ENCODE measurements around the gene SKIC2. TPM values are rescaled to one million over a fixed set of nuclear protein-coding genes. Genes with fewer than 3 reads are reported as not detected.

Gene SKIC2
- total RNA-seq, 2 experiments from 2014 or later, result 73.2 to 73.4 TPM

DNA sequence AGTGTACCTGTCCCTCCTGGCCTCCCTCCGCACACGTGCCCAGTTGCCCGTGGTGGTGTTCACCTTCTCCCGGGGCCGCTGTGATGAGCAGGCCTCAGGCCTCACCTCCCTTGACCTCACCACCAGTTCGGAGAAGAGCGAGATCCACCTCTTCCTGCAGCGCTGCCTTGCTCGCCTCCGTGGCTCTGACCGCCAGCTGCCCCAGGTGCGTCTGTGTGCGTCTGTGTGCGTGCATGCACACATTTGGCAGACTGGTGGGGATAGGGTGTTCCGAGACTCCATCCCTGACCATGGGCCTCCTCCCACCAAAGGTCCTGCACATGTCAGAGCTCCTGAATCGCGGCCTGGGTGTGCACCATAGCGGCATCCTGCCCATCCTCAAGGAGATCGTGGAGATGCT, 4.9 kb downstream of the SKIC2 start:
- ChIA-PET CTCF (interaction anchor here (1.8 kb wide), 1 partner anchor 11 kb away, joined by 7 read pairs; no protein-coding TSS in a partner anchor), POLR2A (interaction anchor here (0.6 to 1.0 kb wide), 2 partner anchors 8 to 229 kb away, joined by 3 read pairs; partner anchors contain the start of gene DXO)
- peaks cover 20% of the 10 kb centered on the region for H3K4me1 Mint-ChIP-seq (ENCODE audit: low read depth)
- no peak overlapping the region for H3K27ac Mint-ChIP-seq
- H3K9me3 Mint-ChIP-seq (ENCODE audit: insufficient read depth), result no peaks in the 10 kb centered on the region
- ATAC-seq (no peak), DNase-seq (no peak)
- H3K36me3 Mint-ChIP-seq (ENCODE audit: low read depth), result peaks cover 70% of the 10 kb centered on the region
- no peaks in the 10 kb centered on the region for H3K27me3 Mint-ChIP-seq (ENCODE audit: low read depth)
- no peak overlapping the region for H3K4me3 Mint-ChIP-seq

DNA sequence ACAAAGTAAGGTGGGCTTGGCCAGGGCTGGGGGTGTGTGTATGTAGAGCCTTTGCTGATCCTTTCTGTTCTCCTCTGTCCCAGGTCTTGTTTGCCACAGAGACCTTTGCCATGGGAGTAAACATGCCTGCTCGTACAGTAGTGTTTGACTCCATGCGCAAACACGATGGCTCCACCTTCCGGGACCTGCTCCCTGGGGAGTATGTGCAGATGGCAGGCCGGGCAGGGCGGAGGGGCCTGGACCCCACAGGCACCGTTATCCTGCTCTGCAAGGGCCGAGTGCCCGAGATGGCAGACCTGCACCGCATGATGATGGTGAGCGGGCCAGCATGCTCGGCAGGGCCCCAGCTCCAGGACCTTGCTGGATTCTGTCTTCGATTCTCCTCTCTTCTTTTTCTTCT, 6.7 kb downstream of the SKIC2 start:
- no peak overlapping the region for H3K27ac Mint-ChIP-seq

DNA sequence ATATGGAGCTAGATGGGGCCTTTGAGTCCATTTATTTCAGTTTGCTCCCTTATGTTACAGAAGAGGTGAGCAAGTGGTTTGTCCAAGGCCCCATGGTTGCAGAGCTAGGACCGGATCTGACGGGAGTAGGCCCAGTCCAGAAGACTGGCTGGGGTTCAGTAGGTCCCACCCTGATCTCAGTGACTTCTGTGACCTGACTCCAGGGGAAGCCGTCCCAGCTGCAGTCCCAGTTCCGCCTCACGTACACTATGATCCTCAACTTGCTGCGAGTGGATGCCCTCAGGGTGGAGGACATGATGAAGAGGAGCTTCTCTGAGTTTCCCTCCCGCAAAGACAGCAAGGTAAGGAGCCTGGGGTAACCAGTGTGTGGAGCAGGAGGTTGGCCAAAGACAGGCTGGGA, 7.5 kb downstream of the SKIC2 start:
- ChIA-PET CTCF (no interaction called here), POLR2A (no interaction called here)
- Mint-ChIP-seq H3K36me3 (ENCODE audit: low read depth) (peaks cover 62% of the 10 kb centered on the region), H3K27me3 (ENCODE audit: low read depth) (no peaks in the 10 kb centered on the region), H3K4me3 (no peak overlapping the region), H3K27ac (no peak overlapping the region), H3K9me3 (ENCODE audit: insufficient read depth) (no peaks in the 10 kb centered on the region), H3K4me1 (ENCODE audit: low read depth) (peaks cover 15% of the 10 kb centered on the region)
- ATAC-seq (no peak), DNase-seq (no peak)

More for the DNA sequence above, 6.7 kb downstream of the SKIC2 start:
- no peak for ATAC-seq
- DNase-seq, result no peak
- Mint-ChIP-seq H3K4me3 (no peak overlapping the region), H3K27me3 (ENCODE audit: low read depth) (no peaks in the 10 kb centered on the region), H3K9me3 (ENCODE audit: insufficient read depth) (no peaks in the 10 kb centered on the region), H3K4me1 (ENCODE audit: low read depth) (peaks cover 13% of the 10 kb centered on the region), H3K36me3 (ENCODE audit: low read depth) (peaks cover 70% of the 10 kb centered on the region)
- ChIA-PET CTCF (no interaction called here), POLR2A (no interaction called here)

DNA sequence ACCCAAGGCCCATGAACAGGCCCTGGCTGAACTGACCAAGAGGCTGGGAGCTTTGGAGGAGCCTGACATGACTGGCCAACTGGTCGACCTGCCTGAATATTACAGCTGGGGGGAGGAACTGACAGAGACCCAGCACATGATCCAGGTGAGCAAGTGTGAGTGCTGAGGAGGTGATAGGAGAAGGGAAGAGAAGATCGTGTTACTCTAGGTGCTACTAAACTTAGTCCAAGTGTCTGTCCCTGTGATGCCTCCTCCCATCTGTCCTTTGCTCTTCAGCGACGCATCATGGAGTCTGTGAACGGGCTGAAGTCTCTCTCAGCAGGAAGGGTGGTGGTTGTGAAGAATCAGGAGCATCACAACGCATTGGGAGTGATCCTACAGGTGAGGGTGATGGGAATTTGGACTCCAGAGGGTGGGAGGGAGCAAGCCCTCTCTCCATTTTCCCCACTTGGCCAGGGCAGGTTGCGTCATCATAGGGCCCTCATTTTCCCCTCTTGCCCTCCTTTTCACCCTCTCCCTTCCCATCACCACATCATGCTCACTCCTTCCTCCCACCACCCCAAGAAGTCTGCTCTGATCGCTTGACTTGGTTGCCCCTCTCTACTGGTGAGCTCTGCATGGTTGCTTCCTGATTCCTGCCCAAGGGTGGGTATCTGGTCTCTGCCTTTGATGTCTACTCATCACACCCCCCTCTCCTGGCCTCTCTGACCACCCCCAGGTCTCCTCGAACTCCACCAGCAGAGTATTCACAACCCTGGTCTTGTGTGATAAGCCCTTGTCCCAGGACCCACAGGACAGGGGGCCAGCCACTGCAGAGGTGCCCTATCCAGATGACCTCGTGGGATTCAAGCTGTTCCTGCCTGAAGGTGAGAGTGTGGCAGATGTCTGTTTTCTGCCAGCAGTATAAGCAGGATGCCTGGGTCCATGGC, 8.3 kb downstream of the SKIC2 start:
- no peak for DNase-seq
- peak overlapping the region; percentile 13 for H3K27ac Mint-ChIP-seq
- H3K36me3 Mint-ChIP-seq (ENCODE audit: low read depth), result peaks cover 57% of the 10 kb centered on the region
- no peaks in the 10 kb centered on the region for H3K9me3 Mint-ChIP-seq (ENCODE audit: insufficient read depth)
- POLR2A ChIA-PET, result no interaction called here
- no peaks in the 10 kb centered on the region for H3K27me3 Mint-ChIP-seq (ENCODE audit: low read depth)
- CTCF ChIA-PET, result no interaction called here
- no peak for ATAC-seq
- H3K4me1 Mint-ChIP-seq (ENCODE audit: low read depth), result peaks cover 19% of the 10 kb centered on the region
- H3K4me3 Mint-ChIP-seq, result no peak overlapping the region

DNA sequence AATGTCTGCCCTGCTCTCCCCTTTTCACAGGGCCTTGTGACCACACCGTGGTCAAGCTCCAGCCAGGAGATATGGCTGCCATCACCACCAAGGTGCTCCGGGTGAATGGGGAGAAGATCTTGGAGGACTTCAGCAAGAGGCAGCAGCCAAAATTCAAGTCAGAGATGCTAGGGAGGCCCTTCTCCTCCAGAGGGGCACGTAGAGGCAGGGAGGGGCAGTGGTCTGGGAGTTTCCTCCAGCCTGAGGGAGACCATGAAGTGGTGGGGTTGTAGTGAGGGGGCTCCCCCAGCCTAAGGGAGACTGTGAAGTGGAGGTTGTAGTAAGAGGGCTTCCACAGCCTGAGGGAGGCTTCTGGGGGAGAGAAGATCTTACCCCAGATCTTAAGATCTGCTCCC, 8.9 kb downstream of the SKIC2 start:
- H3K27ac Mint-ChIP-seq, result no peak overlapping the region

DNA sequence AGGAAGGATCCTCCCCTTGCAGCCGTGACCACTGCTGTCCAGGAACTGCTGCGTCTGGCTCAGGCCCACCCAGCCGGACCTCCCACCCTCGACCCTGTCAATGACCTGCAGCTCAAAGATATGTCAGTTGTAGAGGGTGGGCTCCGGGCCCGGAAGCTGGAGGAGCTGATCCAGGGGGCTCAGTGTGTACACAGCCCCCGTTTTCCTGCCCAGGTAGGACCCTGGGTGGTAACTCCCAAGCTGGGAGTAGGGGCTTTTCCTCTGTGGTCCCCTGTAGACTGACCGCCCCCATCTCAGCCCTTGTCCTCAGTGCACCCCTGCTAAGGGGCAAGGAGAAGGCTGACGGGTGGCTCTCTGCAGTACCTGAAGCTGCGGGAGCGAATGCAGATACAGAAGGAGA, 9.4 kb downstream of the SKIC2 start:
- Mint-ChIP-seq H3K27me3 (ENCODE audit: low read depth) (no peaks in the 10 kb centered on the region), H3K4me1 (ENCODE audit: low read depth) (peaks cover 29% of the 10 kb centered on the region), H3K9me3 (ENCODE audit: insufficient read depth) (no peaks in the 10 kb centered on the region), H3K27ac (no peak overlapping the region), H3K36me3 (ENCODE audit: low read depth) (peaks cover 47% of the 10 kb centered on the region), H3K4me3 (no peak overlapping the region)
- DNase-seq (no peak), ATAC-seq (no peak)
- ChIA-PET CTCF (no interaction called here), POLR2A (interaction anchor here (6.0 kb wide), 1 partner anchor 10 kb away, joined by 68 read pairs; the partner anchor contains the start of genes NELFE and SKIC2)

More for the DNA sequence above, 8.9 kb downstream of the SKIC2 start:
- Mint-ChIP-seq H3K9me3 (ENCODE audit: insufficient read depth) (no peaks in the 10 kb centered on the region), H3K27me3 (ENCODE audit: low read depth) (no peaks in the 10 kb centered on the region), H3K36me3 (ENCODE audit: low read depth) (peaks cover 51% of the 10 kb centered on the region), H3K4me3 (no peak overlapping the region), H3K4me1 (ENCODE audit: low read depth) (peaks cover 25% of the 10 kb centered on the region)
- no peak for ATAC-seq
- DNase-seq, result no peak
- POLR2A ChIA-PET, result no interaction called here
- CTCF ChIA-PET, result no interaction called here

DNA sequence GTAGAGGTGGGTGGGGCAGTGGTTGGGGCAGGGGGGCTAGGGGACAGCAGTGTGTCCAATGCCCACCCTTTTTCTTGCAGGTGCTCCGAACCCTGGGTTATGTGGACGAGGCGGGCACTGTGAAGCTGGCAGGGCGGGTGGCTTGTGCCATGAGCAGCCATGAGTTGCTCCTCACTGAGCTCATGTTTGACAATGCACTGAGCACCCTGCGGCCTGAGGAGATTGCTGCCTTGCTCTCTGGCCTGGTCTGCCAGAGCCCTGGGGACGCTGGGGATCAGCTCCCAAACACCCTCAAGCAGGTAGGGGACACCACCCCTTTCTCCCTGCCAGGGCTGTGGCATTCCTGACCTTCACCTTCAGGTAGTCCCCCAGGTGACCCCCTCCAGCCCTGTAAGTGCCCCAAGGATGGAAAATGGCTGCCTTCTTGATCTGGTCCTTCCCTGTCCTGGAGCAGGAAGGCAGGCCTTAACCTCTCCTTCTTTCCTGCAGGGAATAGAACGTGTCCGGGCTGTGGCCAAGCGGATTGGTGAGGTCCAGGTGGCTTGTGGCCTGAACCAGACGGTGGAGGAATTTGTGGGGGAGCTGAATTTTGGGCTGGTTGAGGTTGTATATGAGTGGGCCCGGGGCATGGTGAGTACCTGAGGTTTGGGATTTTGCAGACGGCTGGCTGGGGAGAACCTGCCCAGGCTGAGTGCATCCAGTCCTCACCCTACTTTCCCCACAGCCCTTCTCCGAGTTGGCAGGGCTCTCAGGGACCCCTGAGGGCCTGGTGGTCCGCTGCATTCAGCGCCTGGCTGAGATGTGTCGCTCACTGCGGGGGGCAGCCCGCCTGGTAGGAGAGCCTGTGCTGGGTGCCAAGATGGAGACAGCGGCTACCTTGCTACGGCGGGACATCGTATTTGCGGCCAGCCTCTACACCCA, 10.1 kb downstream of the SKIC2 start:
- POLR2A ChIA-PET, result interaction anchor here (6.0 kb wide), 1 partner anchor 10 kb away, joined by 68 read pairs; the partner anchor contains the start of genes NELFE and SKIC2
- CTCF ChIA-PET, result no interaction called here
- H3K27ac Mint-ChIP-seq, result peak overlapping the region; percentile 100

DNA sequence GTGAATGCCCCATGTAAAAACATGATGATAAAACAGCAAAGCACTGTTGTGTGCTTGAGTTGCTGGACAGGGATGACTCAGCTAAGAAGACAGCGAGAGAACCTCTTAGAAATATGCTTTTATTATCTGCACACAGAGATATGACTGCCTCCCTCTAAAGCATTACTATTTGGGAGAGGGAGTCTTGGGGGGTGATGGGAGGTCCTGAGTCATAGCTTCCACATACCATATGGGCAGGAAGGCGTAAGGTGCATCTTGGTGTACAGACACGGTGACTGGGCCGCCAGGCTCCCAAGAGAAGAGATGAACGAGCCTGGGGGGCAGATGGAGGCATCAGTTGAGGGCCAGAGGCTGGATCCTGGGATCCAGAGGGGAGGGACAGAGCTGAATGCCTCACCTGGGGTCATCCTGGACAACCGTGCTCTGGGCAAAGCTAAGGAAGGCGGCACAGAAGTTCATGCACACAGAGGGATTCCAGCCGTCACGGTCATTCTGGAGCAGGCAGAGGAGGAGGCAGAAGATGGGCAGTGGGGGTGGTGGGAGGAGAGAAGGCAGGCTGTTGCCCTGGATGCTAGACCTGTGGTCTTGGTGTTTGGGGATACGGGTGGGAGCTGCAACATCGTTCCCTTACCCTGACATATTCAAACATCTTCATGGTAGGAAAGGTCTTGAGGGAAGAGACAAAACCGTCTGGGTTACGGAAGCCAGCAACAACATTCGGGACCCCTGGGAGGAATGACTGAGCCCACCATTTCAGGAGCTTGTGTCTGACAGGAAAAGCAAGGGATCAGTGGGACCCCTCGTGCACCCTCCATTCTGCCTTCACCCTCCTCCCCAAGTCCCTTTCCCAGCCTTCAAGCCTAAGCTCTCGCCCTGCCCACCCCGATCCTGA, 11.0 kb downstream of the SKIC2 start:
- Mint-ChIP-seq H3K4me3 (peak overlapping the region; percentile 95), H3K27me3 (ENCODE audit: low read depth) (no peaks in the 10 kb centered on the region), H3K27ac (peak overlapping the region; percentile 100), H3K36me3 (ENCODE audit: low read depth) (peaks cover 40% of the 10 kb centered on the region), H3K9me3 (ENCODE audit: insufficient read depth) (no peaks in the 10 kb centered on the region), H3K4me1 (ENCODE audit: low read depth) (peaks cover 37% of the 10 kb centered on the region)
- ChIA-PET CTCF (interaction anchor here (2.6 kb wide), 1 partner anchor 11 kb away, joined by 14 read pairs; the partner anchor contains the start of genes NELFE and SKIC2), POLR2A (interaction anchor here (0.8 to 6.0 kb wide), 5 partner anchors 8 to 158 kb away, joined by 3 to 68 read pairs (median 4); partner anchors contain the start of genes ATF6B, NELFE and SKIC2)
- DNase-seq (no peak), ATAC-seq (no peak)

More for the DNA sequence above, 10.1 kb downstream of the SKIC2 start:
- ATAC-seq, result no peak
- Mint-ChIP-seq H3K36me3 (ENCODE audit: low read depth) (peaks cover 45% of the 10 kb centered on the region), H3K27me3 (ENCODE audit: low read depth) (no peaks in the 10 kb centered on the region), H3K4me3 (no peak overlapping the region), H3K9me3 (ENCODE audit: insufficient read depth) (no peaks in the 10 kb centered on the region), H3K4me1 (ENCODE audit: low read depth) (peaks cover 35% of the 10 kb centered on the region)
- no peak for DNase-seq

DNA sequence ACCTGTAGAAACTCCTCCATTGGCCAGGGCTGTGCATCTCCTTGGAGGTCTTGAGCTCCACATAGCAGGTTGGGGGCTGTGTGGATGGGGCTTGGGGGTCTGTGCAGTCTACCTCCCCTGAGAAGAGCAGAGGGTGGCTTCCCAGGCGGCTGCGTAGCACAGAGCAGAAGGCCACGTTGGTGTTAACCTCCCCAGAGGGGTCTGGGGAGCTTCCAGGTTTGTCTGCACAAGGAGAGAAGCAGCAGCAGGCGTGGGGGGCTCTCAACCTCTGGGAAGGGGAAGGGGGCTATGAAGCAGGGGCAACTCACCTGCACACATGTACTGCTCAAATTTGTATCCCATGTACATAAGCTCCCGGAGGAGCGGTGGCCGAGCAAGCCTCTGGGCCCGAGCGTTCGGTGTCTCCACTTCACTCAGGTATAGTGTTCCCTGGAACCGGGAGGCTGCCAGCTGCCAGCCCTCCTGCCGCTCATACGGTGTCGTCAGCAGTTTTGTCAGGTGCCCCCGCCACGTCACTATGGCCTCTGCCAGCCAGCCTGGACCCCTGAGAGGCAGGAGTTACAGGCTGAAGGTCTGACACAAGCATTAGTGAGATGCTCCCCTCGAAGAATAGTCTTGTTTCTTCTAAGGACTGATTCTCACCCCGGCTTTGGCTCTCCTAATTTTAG, 11.8 kb downstream of the SKIC2 start:
- peaks cover 37% of the 10 kb centered on the region for H3K4me1 Mint-ChIP-seq (ENCODE audit: low read depth)
- peak overlapping the region; percentile 100 for H3K27ac Mint-ChIP-seq
- H3K9me3 Mint-ChIP-seq (ENCODE audit: insufficient read depth), result no peaks in the 10 kb centered on the region
- DNase-seq (no peak), ATAC-seq (no peak)
- H3K36me3 Mint-ChIP-seq (ENCODE audit: low read depth), result peaks cover 39% of the 10 kb centered on the region
- H3K27me3 Mint-ChIP-seq (ENCODE audit: low read depth), result no peaks in the 10 kb centered on the region
- POLR2A ChIA-PET, result interaction anchor here (0.8 to 6.0 kb wide), 8 partner anchors 9 to 318 kb away, joined by 3 to 68 read pairs (median 4); partner anchors contain the start of genes ATF6B, BAG6, NELFE and SKIC2
- H3K4me3 Mint-ChIP-seq, result peak overlapping the region; percentile 95
- CTCF ChIA-PET, result interaction anchor here (1.4 to 2.6 kb wide), 4 partner anchors 12 to 225 kb away, joined by 3 to 15 read pairs (median 9); partner anchors contain the start of genes NELFE and SKIC2

DNA sequence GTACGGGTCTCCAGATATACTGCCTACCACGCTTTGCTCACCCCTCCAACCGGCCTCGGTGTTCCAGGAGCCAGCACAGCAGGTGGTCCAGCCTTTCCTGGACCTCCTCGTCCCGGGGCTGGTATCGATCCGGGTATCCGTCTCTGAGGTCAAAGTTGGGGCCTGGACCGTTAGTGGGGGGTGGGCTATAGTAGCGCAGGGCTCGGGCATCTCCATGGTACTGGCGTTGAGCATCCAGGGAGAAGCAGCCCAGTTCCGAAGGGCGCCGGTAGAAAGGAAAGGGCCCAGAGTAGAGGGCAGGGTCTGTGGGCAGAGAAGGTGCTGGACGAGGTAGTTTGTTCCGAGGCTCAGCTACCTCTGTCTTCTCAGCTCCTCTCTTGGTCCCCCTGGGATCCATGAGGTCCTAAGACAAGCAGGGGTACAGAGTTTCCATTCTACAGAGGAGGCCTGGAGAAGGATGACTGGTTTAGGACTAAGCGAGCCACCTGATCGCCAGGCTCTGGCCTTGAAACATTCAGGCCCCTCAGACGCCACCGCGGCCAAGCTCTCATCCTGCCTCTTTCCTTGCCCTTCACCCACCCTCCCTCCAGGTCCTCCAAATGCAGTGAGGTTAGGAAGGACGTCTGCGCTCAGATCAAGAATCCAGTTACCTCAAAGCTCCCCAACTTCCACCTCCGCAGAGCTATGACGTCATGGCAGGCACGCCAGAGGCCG, 12.5 kb downstream of the SKIC2 start:
- Mint-ChIP-seq H3K27me3 (ENCODE audit: low read depth) (no peaks in the 10 kb centered on the region), H3K4me1 (ENCODE audit: low read depth) (peaks cover 37% of the 10 kb centered on the region), H3K4me3 (peak overlapping the region; percentile 95), H3K9me3 (ENCODE audit: insufficient read depth) (no peaks in the 10 kb centered on the region), H3K36me3 (ENCODE audit: low read depth) (peaks cover 36% of the 10 kb centered on the region), H3K27ac (peak overlapping the region; percentile 100)
- CTCF ChIA-PET, result interaction anchor here (1.0 to 2.6 kb wide), 5 partner anchors 13 to 224 kb away, joined by 3 to 15 read pairs (median 4); partner anchors contain the start of genes NELFE, NEU1 and SKIC2
- POLR2A ChIA-PET, result interaction anchor here (0.8 to 6.0 kb wide), 16 partner anchors 8 to 1001 kb away, joined by 3 to 68 read pairs (median 4); partner anchors contain the start of genes BAG6, EHMT2, NELFE and PBX2
- DNase-seq, result no peak
- ATAC-seq, result no peak

Measured in activated CD8-positive, alpha-beta T cell treated with anti-CD3 and anti-CD28 coated beads, Interleukin-2, amount 10 ng/mL, durations not matched to agents 7 days and 5 days (primary cell).